Endothelial cell of umbilical vein (primary cell): ENCODE measurements around the gene POU2AF1. TPM values are rescaled to one million over a fixed set of nuclear protein-coding genes. Genes with fewer than 3 reads are reported as not detected.

Experiments
- BruUV-seq: library from RNA; stranded (reverse); fragments of 400-500 nt; replicated peaks from 2 replicates; lab custom pipeline; 2021; lab: Mats Ljungman, UMichigan
- CTCF ChIA-PET: fragments of 300-600, 350-600 bp; sonication (Branson Sonifier 250); formaldehyde crosslinking; loops from one replicate; lab custom pipeline; 2021; ENCODE audit warnings: antibody characterized with exemption, inconsistent platforms; lab: Charles Lee
- POLR2A ChIA-PET: fragments of 300-600, 350-600 bp; sonication (Branson Sonifier 250); formaldehyde crosslinking; loops from one replicate; lab custom pipeline; 2021; ENCODE audit warnings: antibody characterized with exemption, inconsistent platforms; lab: Charles Lee
- DNase-seq: peaks from one replicate; pipeline ENCODE4 v3.0.0-alpha.2; 2011; ENCODE audit warnings: low read depth, low spot score
- FAIRE-seq: peaks from 2 replicates; lab custom pipeline; 2011; peaks lifted over from hg19 to GRCh38; lab: Jason Lieb, UNC
- H2AFZ ChIP-seq: 2 replicates; pipeline ENCODE4 v1.6.0; 2012; ENCODE audit warnings: low read depth, low read length, control low read depth, inconsistent platforms
- H3K27ac ChIP-seq: 2 replicates; pipeline ENCODE4 v1.5.1; 2011; ENCODE audit warnings: low read depth, mild to moderate bottlenecking, control low read depth, low read length, moderate library complexity; ENCODE audit not compliant: insufficient read depth
- H3K27me3 ChIP-seq, 2 experiments: 2 replicates each; pipeline versions ENCODE4 v1.6.0 to v1.6.1; 2011; ENCODE audit warnings: low read length in 2 of 2, mixed read lengths in 1 of 2; ENCODE audit not compliant: control insufficient read depth in 2 of 2, insufficient read depth in 2 of 2
- H3K36me3 ChIP-seq, 2 experiments: 2 replicates in 1 of 2; 3 replicates in 1 of 2; pipeline ENCODE4 v1.5.1; 2011; ENCODE audit warnings: low read length in 2 of 2, mild to moderate bottlenecking in 1 of 2, moderate library complexity in 1 of 2; ENCODE audit not compliant: control insufficient read depth in 2 of 2, insufficient read depth in 2 of 2; ENCODE audit errors: extremely low read depth in 1 of 2
- H3K4me1 ChIP-seq: 3 replicates; pipeline ENCODE4 v1.5.1; 2011; ENCODE audit warnings: mild to moderate bottlenecking, low read length; ENCODE audit not compliant: control insufficient read depth, insufficient read depth; ENCODE audit errors: extremely low read depth
- H3K4me2 ChIP-seq: 2 replicates; pipeline ENCODE4 v1.6.1; 2011; ENCODE audit warnings: low read length, control low read depth, mixed read lengths; ENCODE audit not compliant: insufficient read depth
- H3K4me3 ChIP-seq, 3 experiments: fragments of 200-600 bp in 1 of 3; sonication (generic), shearing (Covaris generic) in 1 of 3; replicated peaks in 1 of 3; 2 replicates each; pipeline ENCODE4 v1.5.1; 2011 to 2016; ENCODE audit warnings: control low read depth in 3 of 3, low read length in 3 of 3, mild to moderate bottlenecking in 2 of 3, inconsistent platforms in 1 of 3, low read depth in 1 of 3, moderate library complexity in 1 of 3; ENCODE audit not compliant: insufficient read depth in 1 of 3
- H3K79me2 ChIP-seq: 2 replicates; pipeline ENCODE4 v1.6.0; 2012; ENCODE audit warnings: low read length, inconsistent platforms; ENCODE audit not compliant: control insufficient read depth, insufficient read depth
- H3K9ac ChIP-seq: replicated peaks from 2 replicates; pipeline ENCODE3; 2011; ENCODE audit warnings: low read length, control low read depth; ENCODE audit not compliant: insufficient read depth; ENCODE audit errors: extremely low read depth
- H3K9me1 ChIP-seq: replicated peaks from 3 replicates; pipeline ENCODE4 v1.6.0; 2011; ENCODE audit warnings: mild to moderate bottlenecking, low read length; ENCODE audit not compliant: control insufficient read depth, insufficient read depth; ENCODE audit errors: extremely low read depth
- H3K9me3 ChIP-seq: replicated peaks from 2 replicates; pipeline ENCODE4 v1.5.1; 2012; ENCODE audit warnings: low read length, inconsistent platforms; ENCODE audit not compliant: control insufficient read depth, insufficient read depth
- H4K20me1 ChIP-seq: replicated peaks from 2 replicates; pipeline ENCODE3; 2011; ENCODE audit warnings: mild to moderate bottlenecking, low read length; ENCODE audit not compliant: control insufficient read depth, insufficient read depth; ENCODE audit errors: extremely low read depth
- CTCF ChIP-seq, 2 donors: IDR thresholded peaks; 1 replicate in 1 of 2; 2 replicates in 1 of 2; pipeline ENCODE4 v1.5.1; 2011; ENCODE audit warnings: low read length in 2 of 2, mild to moderate bottlenecking in 2 of 2, moderate library complexity in 2 of 2, control low read depth in 1 of 2, inconsistent platforms in 1 of 2, low read depth in 1 of 2; ENCODE audit not compliant: insufficient read depth in 1 of 2; ENCODE audit errors: extremely low read depth in 1 of 2
- EZH2 ChIP-seq: IDR thresholded peaks from 2 replicates; pipeline ENCODE4 v1.6.1; 2012; ENCODE audit warnings: borderline replicate concordance, low read depth, mild to moderate bottlenecking, moderate library complexity, low read length, inconsistent platforms; ENCODE audit not compliant: severe bottlenecking
- FOS ChIP-seq: IDR thresholded peaks from 2 replicates; pipeline ENCODE4 v1.6.1; 2011; ENCODE audit warnings: mild to moderate bottlenecking, low read length, moderate library complexity, borderline replicate concordance; ENCODE audit not compliant: insufficient read depth
- GATA2 ChIP-seq: IDR thresholded peaks from 2 replicates; pipeline ENCODE4 v1.7.0; 2011; ENCODE audit warnings: low read depth, mild to moderate bottlenecking, moderate library complexity, mixed read lengths, low read length; ENCODE audit not compliant: insufficient read length, insufficient read depth
- JUN ChIP-seq: IDR thresholded peaks from 2 replicates; pipeline ENCODE4 v1.6.1; 2011; ENCODE audit warnings: borderline replicate concordance, low read depth; ENCODE audit not compliant: insufficient read length, insufficient read depth
- MAX ChIP-seq: IDR thresholded peaks from 2 replicates; pipeline ENCODE4 v1.6.1; 2011; ENCODE audit not compliant: insufficient read depth, insufficient read length
- MYC ChIP-seq: IDR thresholded peaks from one replicate; pipeline ENCODE4 v1.6.1; 2011; ENCODE audit warnings: mild to moderate bottlenecking, low read depth, low read length
- POLR2A ChIP-seq: IDR thresholded peaks from 2 replicates; pipeline ENCODE4 v1.6.1; 2012; ENCODE audit warnings: low read depth, mild to moderate bottlenecking, control low read depth, low read length
- POLR2AphosphoS5 ChIP-seq: IDR thresholded peaks from 2 replicates; pipeline ENCODE4 v1.6.1; 2012; ENCODE audit warnings: low read depth, mild to moderate bottlenecking, control low read depth, low read length, moderate library complexity; ENCODE audit not compliant: insufficient read depth
- dilution Hi-C: fragments of 300-500 bp; cut with MboI; formaldehyde crosslinking; loops from one replicate; pipeline ENCODE4 v1.15.0; 2019; ENCODE audit warnings: low sequenced_read_pairs; ENCODE audit not compliant: extremely low pct_ligation_motif_present
- intact Hi-C: fragments of 100-400 bp; cut with micrococcal nuclease; formaldehyde crosslinking; loops from one replicate; pipeline ENCODE4 v1.10.0; 2022
- polyA plus RNA-seq, 4 experiments: library from polyadenylated mRNA; depleted of rRNA in 3 of 4; stranded (reverse) in 3 of 4; unstranded in 1 of 4; fragments of >200 nt; gene quantifications; 2 replicates each; pipeline versions ENCODE4 v1.2.1 to v1.2.3, GENCODE V29; 2011 to 2012; ENCODE audit warnings: missing spikeins in 1 of 4
- total RNA-seq: library from RNA; stranded (reverse); gene quantifications from 2 replicates; pipeline ENCODE4 v1.2.3, GENCODE V29; 2021

Gene POU2AF1
- total and polyA plus RNA-seq, 2 donors (not counting 3 experiments of a cell fraction or from before 2014, with no cell fraction given) = not detected

- no peaks in the 10 kb centered on the region for H3K36me3 ChIP-seq
- H3K4me1 ChIP-seq = no peaks in the 10 kb centered on the region
- TF ChIP-seq GATA2 (no peak), JUN (no peak), POLR2A (no peak), FOS (no peak), MAX (no peak), EZH2 (no peak), MYC (no peak), POLR2AphosphoS5 (no peak), CTCF (IDR thresholded peaks at IDR 0.05; ENCODE audit: extremely low read depth in 1 of 2, insufficient read depth in 1 of 2, low read depth in 1 of 2, low read length in 2 of 2) (no peak)
- BruUV-seq = no TSS peak
- no peaks in the 10 kb centered on the region for H3K27me3 ChIP-seq
- H3K4me3 ChIP-seq = no peak overlapping the region
- intact Hi-C loops (no loop called here), dilution Hi-C loops (no loop called here)
- CTCF ChIA-PET = no interaction called here
- no peak overlapping the region for H3K4me2 ChIP-seq
- DNase-seq (no peak), FAIRE-seq (no peak)
- no peaks in the 10 kb centered on the region for H3K9me1 ChIP-seq
- H4K20me1 ChIP-seq = no peaks in the 10 kb centered on the region
- no peak overlapping the region for H3K27ac ChIP-seq
- POLR2A ChIA-PET = no interaction called here
- no peaks in the 10 kb centered on the region for H3K9me3 ChIP-seq
- no peaks in the 10 kb centered on the region for H3K79me2 ChIP-seq
- no peak overlapping the region for H3K9ac ChIP-seq
- H2AFZ ChIP-seq = no peak overlapping the region
Measured at GRCh38 chr11:111351374-111352055, 27.6 kb downstream of the POU2AF1 start.
